HPDE6-E6E7 (cell line): ENCODE results near the gene GIMAP1.
"Not testable (repeated sequence)": the region's sequence is repeated elsewhere in the genome, so short reads cannot be mapped to it uniquely, and the experiment has no call there.

Experiments used
- DNase-seq: peaks from one replicate; pipeline ENCODE4 v3.0.0; 2011; ENCODE audit warnings: missing footprints; ENCODE audit errors: extremely low spot score

GIMAP1 gene

DNA sequence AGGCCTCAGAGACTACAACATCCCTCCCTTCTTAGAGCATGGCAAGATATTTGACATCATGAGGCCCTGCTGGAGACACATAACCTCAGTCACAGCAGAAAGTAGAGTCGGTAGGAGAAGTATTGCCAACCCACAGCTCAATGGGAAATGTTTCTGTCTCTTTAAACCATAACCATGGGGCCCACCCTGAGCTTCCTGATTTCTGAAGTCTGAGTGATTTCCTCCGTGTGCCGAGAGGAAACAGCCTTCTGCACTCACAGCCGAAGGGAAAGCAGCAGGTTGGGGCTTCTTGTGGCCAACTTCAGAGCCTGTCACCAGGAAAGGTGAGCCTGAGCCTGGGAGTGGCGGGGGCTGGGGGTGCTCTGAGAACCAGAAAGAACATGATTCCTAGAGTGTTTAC, at the start of gene GIMAP1:
TSS of gene GIMAP1 (plus strand) at position 246 of the 400 bp plus-strand sequence. CDS start 2,435 bp downstream, outside the sequence.
- DNase-seq = no peak

GRCh38 chr7:150668472-150668911, 47.9 kb upstream of the GIMAP1 start:
- DNase-seq = no peak

DNA sequence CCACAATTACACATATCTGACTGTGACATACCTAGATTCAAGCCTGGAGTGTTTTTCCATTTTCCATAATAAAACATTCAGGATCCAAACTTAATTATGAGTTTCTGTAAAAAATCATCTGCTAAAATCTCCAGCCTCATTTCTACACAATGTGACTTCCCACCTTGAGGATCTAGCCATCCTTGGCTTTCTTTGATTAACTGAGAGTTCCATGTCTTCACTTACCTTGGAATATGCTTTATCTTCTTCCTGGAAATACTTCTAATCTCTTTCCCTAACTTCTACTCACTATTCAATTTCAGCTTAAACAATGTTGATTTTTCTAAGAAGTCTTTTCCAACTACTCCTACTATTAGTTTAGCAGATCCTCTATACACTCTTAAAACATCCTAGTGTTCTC, 47.4 kb upstream of the GIMAP1 start:
- DNase-seq = no peak

- not testable (repeated sequence) for DNase-seq
These were observed 44.4 kb upstream of the GIMAP1 start for GRCh38 chr7:150671798-150672585.

- no peak for DNase-seq
These were observed 40.7 kb upstream of the GIMAP1 start for GRCh38 chr7:150675714-150676113.

DNA sequence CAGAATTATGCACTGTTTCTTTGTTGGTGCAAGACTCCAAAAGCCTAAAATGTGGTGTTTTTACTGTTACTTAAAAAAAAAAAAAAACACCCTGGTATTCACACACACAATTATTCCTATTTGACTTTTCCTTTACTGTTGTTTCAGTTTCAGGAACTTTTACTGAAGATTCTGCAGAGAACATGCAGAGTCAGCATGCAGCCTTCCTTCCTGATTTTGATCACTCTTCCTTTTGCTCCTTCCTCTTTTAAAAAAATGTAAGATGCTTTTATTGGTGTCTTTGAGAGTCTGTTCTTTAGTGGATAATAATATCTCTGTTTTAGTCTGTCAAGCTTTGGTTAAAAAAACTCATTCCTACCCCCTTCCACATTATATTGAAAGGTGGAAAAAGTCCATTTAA, 40.1 kb upstream of the GIMAP1 start:
- DNase-seq = not testable (repeated sequence)

DNA sequence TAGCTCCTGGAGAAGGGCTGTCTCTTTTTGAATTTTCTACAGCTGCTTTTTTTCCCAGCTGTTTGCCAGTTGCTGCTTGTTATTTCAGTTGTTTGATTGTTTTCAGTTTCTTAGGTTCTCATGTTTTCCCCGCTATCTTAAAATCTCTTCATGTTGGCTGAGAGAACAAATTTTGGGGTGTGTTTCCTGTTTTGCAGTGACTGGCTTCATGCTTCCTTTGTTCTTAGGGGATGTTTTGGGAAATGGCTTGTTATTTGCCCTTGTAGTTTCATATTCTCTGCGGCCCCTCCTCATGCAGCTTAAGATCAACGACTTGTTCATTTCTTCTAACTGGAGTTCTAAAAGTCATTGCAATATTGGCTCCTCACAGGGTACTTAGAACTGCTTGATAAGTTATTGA, 39.6 kb upstream of the GIMAP1 start:
- DNase-seq = not testable (repeated sequence)

- DNase-seq = not testable (repeated sequence)
These were observed 37.8 kb upstream of the GIMAP1 start for GRCh38 chr7:150678601-150679000.

DNA sequence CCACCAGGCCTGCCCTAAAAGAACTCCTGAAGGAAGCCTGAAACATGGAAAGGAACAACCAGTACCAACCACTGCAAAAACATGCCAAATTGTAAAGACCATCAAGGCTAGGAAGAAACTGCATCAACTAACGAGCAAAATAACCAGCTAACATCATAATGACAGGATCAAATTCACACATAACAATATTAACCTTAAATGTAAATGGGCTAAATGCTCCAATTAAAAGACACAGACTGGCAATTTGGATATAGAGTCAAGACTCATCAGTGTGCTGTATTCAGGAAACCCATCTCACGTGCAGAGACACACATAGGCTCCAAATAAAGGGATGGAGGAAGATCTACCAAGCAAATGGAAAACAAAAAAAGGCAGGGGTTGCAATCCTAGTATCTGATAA, 36.0 kb upstream of the GIMAP1 start:
- not testable (repeated sequence) for DNase-seq

DNA sequence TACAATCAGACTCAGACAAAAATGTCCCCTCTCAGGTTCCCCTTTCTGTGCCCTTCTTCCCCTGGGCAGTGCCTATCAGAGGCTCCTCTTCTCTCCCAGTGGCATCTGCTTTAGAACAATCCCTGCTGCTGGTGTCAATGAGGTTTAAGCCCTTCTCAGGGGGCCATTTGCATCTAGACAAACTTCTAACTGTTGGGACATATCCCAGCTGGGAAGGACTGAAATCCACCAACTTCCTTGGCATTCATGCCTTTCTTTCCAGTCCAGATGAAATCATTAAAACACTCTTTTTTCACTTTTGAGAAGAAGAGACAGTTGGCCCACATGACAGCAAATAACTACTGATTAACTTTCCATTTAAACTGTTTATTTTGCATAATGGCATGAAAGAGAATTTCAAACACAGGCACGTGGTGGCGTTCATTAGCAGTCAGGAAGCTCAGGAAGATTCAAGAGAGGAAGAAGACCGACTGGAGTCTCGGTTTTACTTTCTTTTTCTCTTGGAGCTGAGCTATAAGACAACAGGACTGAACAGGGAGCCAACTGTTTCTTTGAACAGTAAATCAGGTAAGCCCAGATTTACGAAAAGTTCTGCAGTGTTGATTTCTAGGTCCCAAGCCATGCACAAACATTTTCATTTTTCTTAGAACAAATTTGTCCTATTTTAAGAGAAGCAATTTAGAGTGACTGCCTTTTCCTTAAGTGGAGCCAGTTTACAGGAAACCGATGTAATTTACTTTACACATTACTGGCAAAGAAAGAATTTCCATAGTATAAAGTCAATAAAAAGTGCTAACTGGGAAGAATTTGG, 31.0 kb upstream of the GIMAP1 start, which contains the start of gene GIMAP2:
TSS of gene GIMAP2 (plus strand) at position 488 of the 811 bp plus-strand sequence. CDS start 1,354 bp downstream, outside the sequence.
- DNase-seq = no peak

DNA sequence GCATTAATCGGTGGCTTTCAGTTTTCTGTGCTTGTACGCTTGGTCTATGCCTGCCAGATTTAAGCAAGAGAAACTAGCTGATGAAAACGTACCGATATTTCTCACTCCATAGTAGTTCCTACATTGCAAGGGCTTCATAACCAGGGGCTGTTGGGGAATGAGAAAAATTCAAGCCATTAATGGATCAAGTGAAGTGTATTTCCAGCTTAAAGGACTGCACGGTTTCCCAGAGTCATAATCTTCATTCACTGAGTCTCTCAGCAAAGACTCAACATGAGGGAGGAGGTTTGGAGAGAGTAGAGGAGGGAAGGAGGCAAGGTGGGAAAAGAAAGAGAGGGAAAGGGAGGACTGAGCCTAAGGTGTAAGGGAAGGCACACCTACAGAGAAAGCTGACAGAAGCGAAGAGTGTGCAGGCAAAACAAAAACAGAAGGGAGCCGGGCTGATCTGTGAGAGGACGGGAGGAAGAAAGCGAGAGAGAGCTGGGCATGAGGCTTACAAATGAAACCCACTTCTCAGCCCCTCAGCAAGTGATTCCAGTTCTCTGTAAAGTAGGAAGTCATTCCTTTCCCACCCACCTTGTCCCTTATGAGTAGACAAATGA, 30.3 kb upstream of the GIMAP1 start:
- DNase-seq = no peak

DNA sequence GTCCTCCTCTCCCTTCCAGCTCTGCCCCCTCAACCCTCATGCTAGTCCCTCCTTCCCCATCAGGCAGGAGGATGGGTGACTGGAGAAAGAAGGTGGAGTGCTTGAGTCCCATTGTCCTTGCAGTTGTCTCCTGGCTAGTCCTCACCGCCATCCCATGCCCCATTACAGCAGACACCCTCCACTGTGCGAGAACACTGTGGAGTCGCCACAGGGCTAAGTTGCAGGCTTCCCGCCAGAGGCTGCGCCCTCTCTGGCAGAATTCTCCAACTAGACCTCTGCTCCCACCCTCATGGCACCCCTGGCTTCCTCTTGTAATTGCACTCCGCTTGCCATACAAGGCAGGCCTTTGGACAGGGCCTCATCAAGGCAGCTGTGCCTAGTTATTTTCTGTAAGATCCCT, 27.8 kb upstream of the GIMAP1 start:
- no peak for DNase-seq

GRCh38 chr7:150695654-150696053, 20.8 kb upstream of the GIMAP1 start:
- no peak for DNase-seq

GRCh38 chr7:150703209-150703608, 13.2 kb upstream of the GIMAP1 start:
- no peak for DNase-seq

DNA sequence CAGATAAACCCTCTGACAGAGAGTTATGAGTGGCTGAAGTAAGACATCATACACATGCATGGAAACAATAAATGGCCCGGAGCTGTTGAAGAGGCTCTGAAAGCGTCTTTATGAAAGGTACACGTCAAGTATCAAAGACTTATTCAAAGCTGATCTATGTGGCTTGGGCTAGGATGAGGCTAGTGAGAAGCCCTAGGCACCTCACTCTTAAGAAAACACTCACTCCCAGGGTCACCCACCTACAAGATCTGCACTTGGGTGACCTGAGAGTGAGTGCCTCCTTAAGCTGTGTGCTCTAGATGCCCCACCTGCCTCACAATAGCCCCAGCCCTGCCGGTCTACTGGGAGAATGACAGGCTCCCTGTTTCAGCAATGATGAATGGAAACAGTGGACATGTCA, 1.1 kb upstream of the GIMAP1 start:
- no peak for DNase-seq

DNA sequence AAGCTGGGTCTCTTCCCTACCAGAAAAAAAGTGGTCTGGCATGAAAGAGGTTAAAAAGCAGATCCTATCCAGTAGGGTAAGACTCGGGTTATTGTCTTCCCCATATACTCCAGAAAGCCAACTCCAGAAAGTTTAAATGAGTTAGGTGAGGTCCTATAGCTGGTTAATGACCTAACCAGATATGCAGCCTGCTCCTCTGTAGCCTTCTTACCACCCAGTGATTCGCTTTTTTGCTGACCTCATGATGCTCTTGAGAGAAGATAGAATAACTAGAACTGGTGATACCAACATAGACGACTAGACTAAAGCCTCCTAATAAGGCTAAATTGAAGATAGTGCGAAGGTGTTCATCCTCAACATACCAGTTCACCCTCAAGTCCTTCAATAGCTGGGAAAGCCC, 675 bp upstream of the GIMAP1 start:
- no peak for DNase-seq

- no peak for DNase-seq
These were observed 526 bp downstream of the GIMAP1 start for GRCh38 chr7:150716939-150717338.

- DNase-seq = no peak
These were observed 1.5 kb downstream of the GIMAP1 start for GRCh38 chr7:150717814-150718420.

GRCh38 chr7:150719436-150719835, 3.0 kb downstream of the GIMAP1 start:
- DNase-seq = no peak

DNA sequence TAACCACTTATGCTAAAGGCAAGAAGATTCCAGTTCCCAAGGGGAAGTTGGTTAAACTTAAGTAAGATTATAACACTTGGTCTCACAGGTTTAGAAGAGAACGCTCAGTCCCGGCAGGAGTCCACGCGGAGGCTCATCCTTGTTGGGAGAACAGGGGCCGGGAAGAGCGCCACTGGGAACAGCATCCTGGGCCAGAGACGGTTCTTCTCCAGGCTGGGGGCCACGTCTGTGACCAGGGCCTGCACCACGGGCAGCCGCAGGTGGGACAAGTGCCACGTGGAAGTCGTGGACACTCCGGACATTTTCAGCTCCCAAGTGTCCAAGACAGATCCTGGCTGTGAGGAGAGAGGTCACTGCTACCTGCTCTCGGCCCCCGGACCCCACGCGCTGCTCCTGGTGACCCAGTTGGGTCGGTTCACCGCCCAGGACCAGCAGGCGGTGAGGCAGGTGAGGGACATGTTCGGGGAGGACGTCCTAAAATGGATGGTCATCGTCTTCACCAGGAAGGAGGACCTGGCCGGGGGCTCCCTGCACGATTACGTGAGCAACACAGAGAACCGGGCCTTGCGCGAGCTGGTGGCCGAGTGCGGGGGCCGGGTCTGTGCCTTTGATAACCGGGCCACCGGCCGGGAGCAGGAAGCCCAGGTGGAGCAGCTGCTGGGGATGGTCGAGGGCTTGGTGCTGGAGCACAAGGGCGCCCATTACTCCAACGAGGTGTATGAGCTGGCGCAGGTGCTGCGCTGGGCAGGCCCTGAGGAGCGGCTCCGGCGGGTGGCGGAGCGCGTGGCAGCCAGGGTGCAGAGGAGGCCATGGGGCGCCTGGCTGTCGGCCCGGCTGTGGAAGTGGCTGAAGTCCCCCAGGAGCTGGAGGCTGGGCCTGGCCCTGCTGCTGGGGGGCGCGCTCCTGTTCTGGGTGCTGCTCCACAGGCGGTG, 3.8 kb downstream of the GIMAP1 start:
- no peak for DNase-seq

DNA sequence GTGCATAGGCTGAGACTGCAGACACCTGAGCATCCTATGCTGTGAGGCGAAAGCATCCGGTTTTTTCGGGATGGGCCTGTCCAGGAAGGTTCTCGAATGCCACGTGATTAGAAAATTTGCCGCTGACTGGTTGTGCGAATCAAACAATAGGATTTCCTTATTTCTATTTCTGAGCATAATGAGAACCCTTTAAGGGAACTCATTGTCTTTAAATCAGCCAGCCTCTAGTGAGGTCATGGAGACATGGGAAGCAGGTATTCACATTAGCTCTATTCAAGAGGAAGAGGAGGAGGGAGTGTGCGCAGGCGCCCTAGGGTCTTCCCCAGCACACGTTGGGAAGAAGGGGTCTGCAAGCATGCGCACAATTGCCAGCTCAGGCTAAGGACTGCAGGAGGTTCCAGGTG, 5.6 kb downstream of the GIMAP1 start:
- DNase-seq = no peak
